Lung (tissue), 12 donors: ENCODE data around the gene PLXNA1. TPM values are rescaled to one million over a fixed set of nuclear protein-coding genes. Genes with fewer than 3 reads are reported as not detected.

Experiments
- ATAC-seq: fragments of 200-7000 bp; cut with Tn5 transposase; one replicate; pipeline ENCODE4 v1.9.1; 2020; ENCODE audit warnings: moderate number of reproducible peaks; ENCODE audit not compliant: insufficient read depth, low FRiP score
- DNase-seq, 3 donors: peaks; one replicate each; pipeline ENCODE4 v3.0.0-alpha.2; 2013 to 2017
- H3K27ac ChIP-seq, 2 donors: one replicate each; pipeline ENCODE4 v1.5.1; 2013; ENCODE audit warnings: mild to moderate bottlenecking in 2 of 2, moderate library complexity in 2 of 2, control low read depth in 1 of 2, inconsistent platforms in 1 of 2, low read depth in 1 of 2, low read length in 1 of 2
- H3K27me3 ChIP-seq, 3 donors: one replicate each; pipeline ENCODE4 v1.5.1; 2013; ENCODE audit warnings: low read length in 2 of 3; ENCODE audit not compliant: control insufficient read depth in 3 of 3, insufficient read depth in 3 of 3
- H3K36me3 ChIP-seq, 4 donors: one replicate each; pipeline ENCODE4 v1.5.1; 2013; ENCODE audit warnings: low read length in 4 of 4, mild to moderate bottlenecking in 1 of 4, moderate library complexity in 1 of 4; ENCODE audit not compliant: control insufficient read depth in 4 of 4, insufficient read depth in 4 of 4
- H3K4me1 ChIP-seq, 5 donors: one replicate each; pipeline ENCODE4 v1.5.1; 2013; ENCODE audit warnings: low read length in 5 of 5, mild to moderate bottlenecking in 2 of 5, moderate library complexity in 1 of 5; ENCODE audit not compliant: control insufficient read depth in 5 of 5, insufficient read depth in 5 of 5
- H3K4me3 ChIP-seq: one replicate; pipeline ENCODE4 v1.5.1; 2013; ENCODE audit warnings: mild to moderate bottlenecking, control low read depth, moderate library complexity
- H3K9ac ChIP-seq, 2 donors: one replicate each; pipeline ENCODE4 v1.5.1; 2013; ENCODE audit warnings: low read length in 2 of 2, control low read depth in 1 of 2; ENCODE audit not compliant: insufficient read depth in 1 of 2
- H3K9me3 ChIP-seq, 4 donors: one replicate each; pipeline ENCODE4 v1.5.1; 2013; ENCODE audit warnings: low read length in 3 of 4, mild to moderate bottlenecking in 1 of 4, moderate library complexity in 1 of 4; ENCODE audit not compliant: control insufficient read depth in 4 of 4, insufficient read depth in 3 of 4
- WGBS, 2 donors: extraction: QIAGEN DNeasy Blood & Tissue Kit; methylation state at CpG; one replicate each; pipeline ENCODE4 v1.1.7; 2013; 5-methylcytosine and 5-hydroxymethylcytosine counted together
- polyA plus RNA-seq, 2 donors: library from polyadenylated mRNA; stranded (reverse); fragments of 200-250 nt; gene quantifications; one replicate each; pipeline ENCODE4 v1.2.1, GENCODE V29; 2013
- total RNA-seq, 2 donors: library from RNA; depleted of rRNA in 1 of 2; stranded (reverse); fragments of >200 nt in 1 of 2; gene quantifications; one replicate each; pipeline ENCODE4 v1.2.1, GENCODE V29; 2014 to 2021
- TF ChIP-seq, protein P1 (sequence below): IDR thresholded peaks from 2 replicates; pipeline ENCODE4 v1.5.1; 2012; ENCODE audit warnings: mild to moderate bottlenecking; ENCODE audit errors: control extremely low read depth, extremely low read depth
- donor health status: control.
- donor health status: control.
- donor health status: Bipolar disorder and iron deficiency.
- donor health status: healthy.
- donor health status: DM: yes; HTN: yes; CAD: no.

The PLXNA1 gene
- total and polyA plus RNA-seq, 4 donors: 17.6 to 51.7 (median 21.7) TPM

GRCh38 chr3:127016043-127016343 is 33.1 kb downstream of the PLXNA1 start:
- TF ChIP-seq, protein P1, sequence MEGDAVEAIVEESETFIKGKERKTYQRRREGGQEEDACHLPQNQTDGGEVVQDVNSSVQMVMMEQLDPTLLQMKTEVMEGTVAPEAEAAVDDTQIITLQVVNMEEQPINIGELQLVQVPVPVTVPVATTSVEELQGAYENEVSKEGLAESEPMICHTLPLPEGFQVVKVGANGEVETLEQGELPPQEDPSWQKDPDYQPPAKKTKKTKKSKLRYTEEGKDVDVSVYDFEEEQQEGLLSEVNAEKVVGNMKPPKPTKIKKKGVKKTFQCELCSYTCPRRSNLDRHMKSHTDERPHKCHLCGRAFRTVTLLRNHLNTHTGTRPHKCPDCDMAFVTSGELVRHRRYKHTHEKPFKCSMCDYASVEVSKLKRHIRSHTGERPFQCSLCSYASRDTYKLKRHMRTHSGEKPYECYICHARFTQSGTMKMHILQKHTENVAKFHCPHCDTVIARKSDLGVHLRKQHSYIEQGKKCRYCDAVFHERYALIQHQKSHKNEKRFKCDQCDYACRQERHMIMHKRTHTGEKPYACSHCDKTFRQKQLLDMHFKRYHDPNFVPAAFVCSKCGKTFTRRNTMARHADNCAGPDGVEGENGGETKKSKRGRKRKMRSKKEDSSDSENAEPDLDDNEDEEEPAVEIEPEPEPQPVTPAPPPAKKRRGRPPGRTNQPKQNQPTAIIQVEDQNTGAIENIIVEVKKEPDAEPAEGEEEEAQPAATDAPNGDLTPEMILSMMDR: no peak
- no peak overlapping the region for H3K4me3 ChIP-seq
- WGBS, 2 donors: 96% methylated on average over 10 of the region's 10 CpGs
- H3K4me1 ChIP-seq: no peaks in the 10 kb centered on the region
- peaks cover 0 to 78% (median 25%) of the 10 kb centered on the region in 4 donors for H3K36me3 ChIP-seq
- H3K27ac ChIP-seq: no peak overlapping the region
- ATAC-seq: no peak
- no peak overlapping the region for H3K9ac ChIP-seq
- H3K9me3 ChIP-seq: no peaks in the 10 kb centered on the region
- DNase-seq: no peak
- H3K27me3 ChIP-seq: no peaks in the 10 kb centered on the region

DNA sequence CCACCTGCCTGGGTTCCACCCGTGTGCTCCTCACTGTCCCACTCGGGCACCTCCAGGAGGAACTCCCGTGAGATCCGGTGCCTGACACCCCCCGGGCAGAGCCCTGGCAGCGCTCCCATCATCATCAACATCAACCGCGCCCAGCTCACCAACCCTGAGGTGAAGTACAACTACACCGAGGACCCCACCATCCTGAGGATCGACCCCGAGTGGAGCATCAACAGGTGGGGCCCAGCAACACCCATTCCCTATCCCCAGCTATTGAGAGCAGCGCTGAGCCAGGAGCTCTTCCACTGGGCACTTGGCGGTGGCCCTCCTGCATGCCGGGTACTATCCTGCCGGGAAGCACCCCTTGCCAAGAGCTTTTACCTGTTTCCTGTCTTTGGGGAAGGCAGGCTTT is 33.5 kb downstream of the PLXNA1 start:
- no peak overlapping the region for H3K4me3 ChIP-seq
- H3K36me3 ChIP-seq: peaks cover 0 to 82% (median 28%) of the 10 kb centered on the region in 4 donors
- no peak overlapping the region for H3K9ac ChIP-seq
- WGBS, 2 donors: 95 to 96% methylated on average over 15 of the region's 15 CpGs
- H3K27me3 ChIP-seq: no peaks in the 10 kb centered on the region
- no peak for ATAC-seq
- TF ChIP-seq, protein P1: no peak
- DNase-seq: no peak
- no peak overlapping the region for H3K27ac ChIP-seq
- no peaks in the 10 kb centered on the region for H3K9me3 ChIP-seq
- H3K4me1 ChIP-seq: no peaks in the 10 kb centered on the region

DNA sequence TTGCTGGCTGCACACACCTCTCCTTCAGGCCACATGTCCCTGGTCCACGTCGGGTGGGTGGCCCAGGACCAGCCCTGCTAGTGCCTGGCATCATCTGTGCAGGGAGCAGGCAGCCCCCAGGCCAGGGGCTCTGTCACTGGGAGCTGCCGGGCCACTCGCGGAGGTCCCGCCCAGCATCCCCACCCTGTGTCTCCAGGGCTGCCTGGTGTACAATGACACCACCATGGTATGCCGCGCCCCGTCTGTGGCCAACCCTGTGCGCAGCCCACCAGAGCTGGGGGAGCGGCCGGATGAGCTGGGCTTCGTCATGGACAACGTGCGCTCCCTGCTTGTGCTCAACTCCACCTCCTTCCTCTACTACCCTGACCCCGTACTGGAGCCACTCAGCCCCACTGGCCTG is 34.3 kb downstream of the PLXNA1 start:
- no peak overlapping the region for H3K4me3 ChIP-seq
- H3K4me1 ChIP-seq: no peaks in the 10 kb centered on the region
- TF ChIP-seq, protein P1: no peak
- no peak overlapping the region for H3K27ac ChIP-seq
- H3K9me3 ChIP-seq: no peaks in the 10 kb centered on the region
- H3K9ac ChIP-seq: no peak overlapping the region
- no peak for DNase-seq
- 96 to 97% methylated on average over 16 of the region's 16 CpGs for WGBS, 2 donors
- H3K36me3 ChIP-seq: peaks cover 0 to 85% (median 26%) of the 10 kb centered on the region in 4 donors
- H3K27me3 ChIP-seq: no peaks in the 10 kb centered on the region
- ATAC-seq: no peak

GRCh38 chr3:127017781-127018180 is 34.9 kb downstream of the PLXNA1 start:
- Histone ChIP-seq H3K4me3 (no peak overlapping the region), H3K4me1 (no peaks in the 10 kb centered on the region), H3K9me3 (no peaks in the 10 kb centered on the region), H3K27me3 (no peaks in the 10 kb centered on the region), H3K9ac (no peak overlapping the region), H3K27ac (no peak overlapping the region), H3K36me3 (peaks cover 0 to 86% (median 27%) of the 10 kb centered on the region in 4 donors)
- 95 to 96% methylated on average over 17 of the region's 17 CpGs for WGBS, 2 donors
- ATAC-seq: no peak
- DNase-seq: no peak
- TF ChIP-seq, protein P1: no peak
